GM12891 (cell line): ENCODE results near the gene MERTK.

Source experiments
- PAX5 ChIP-seq: IDR thresholded peaks from 2 replicates; pipeline ENCODE4 v1.6.1; 2011; ENCODE audit warnings: low read length, moderate library complexity, mild to moderate bottlenecking; ENCODE audit not compliant: insufficient read depth, severe bottlenecking
- POLR2A ChIP-seq: IDR thresholded peaks from 2 replicates; pipeline ENCODE4 v1.6.1; 2011; ENCODE audit warnings: low read depth, low read length, control low read depth
- POLR2AphosphoS5 ChIP-seq: IDR thresholded peaks from 2 replicates; pipeline ENCODE4 v1.6.1; 2011; ENCODE audit warnings: low read depth, low read length, control low read depth
- POU2F2 ChIP-seq: IDR thresholded peaks from 2 replicates; pipeline ENCODE4 v1.6.1; 2011; ENCODE audit warnings: low read depth, mild to moderate bottlenecking, control low read depth, low read length, moderate library complexity
- SPI1 ChIP-seq: IDR thresholded peaks from 2 replicates; pipeline ENCODE4 v1.6.1; 2011; ENCODE audit warnings: low read depth, low read length, control low read depth
- TAF1 ChIP-seq: IDR thresholded peaks from 2 replicates; pipeline ENCODE4 v1.6.1; 2011; ENCODE audit warnings: low read depth, low read length, control low read depth

DNA sequence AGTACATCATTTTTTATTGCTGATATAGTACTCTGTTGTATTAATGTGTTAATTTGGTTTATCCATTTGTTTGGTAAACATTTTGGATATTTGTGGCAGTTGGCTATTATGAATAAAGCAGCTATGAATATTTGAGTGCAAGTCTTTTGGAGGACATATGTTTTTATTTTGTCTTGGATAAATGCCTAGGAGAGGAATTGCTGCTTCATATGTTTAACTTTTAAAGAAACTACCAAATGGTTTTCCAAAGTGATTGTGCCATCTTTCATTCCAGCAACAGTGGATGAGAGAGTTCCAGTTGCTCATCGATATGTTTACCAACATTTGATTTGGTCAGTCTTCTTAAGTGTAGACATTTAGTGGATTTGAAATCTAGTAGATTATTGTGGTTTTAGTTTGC, 51.8 kb downstream of the MERTK start:
- TF ChIP-seq POLR2AphosphoS5 (no peak), POLR2A (no peak), TAF1 (no peak), SPI1 (no peak), POU2F2 (no peak), PAX5 (no peak)
